ENCODE results near the gene KCNAB3.

KCNAB3 gene

GRCh38 chr17:7940743-7941142 lies 11.1 kb upstream of the KCNAB3 start:
- no peak for DNase-seq (ENCODE audit: low read depth)
- H3K4me3 ChIP-seq (ENCODE audit: low read depth, low read length), result no peak overlapping the region
- no peak for TF ChIP-seq CTCF (IDR thresholded peaks at IDR 0.05; ENCODE audit: low read depth, low read length, missing control alignments)

GRCh38 chr17:7940034-7940433 lies 10.4 kb upstream of the KCNAB3 start:
- no peak for TF ChIP-seq CTCF (IDR thresholded peaks at IDR 0.05; ENCODE audit: low read depth, low read length, missing control alignments)
- no peak for DNase-seq (ENCODE audit: low read depth)
- no peak overlapping the region for H3K4me3 ChIP-seq (ENCODE audit: low read depth, low read length)

- no peak overlapping the region for H3K4me3 ChIP-seq (ENCODE audit: low read depth, low read length)
- no peak for TF ChIP-seq CTCF (IDR thresholded peaks at IDR 0.05; ENCODE audit: low read depth, low read length, missing control alignments)
- no peak for DNase-seq (ENCODE audit: low read depth)
Observed at GRCh38 chr17:7935859-7936258, 6.2 kb upstream of the KCNAB3 start.

- DNase-seq (ENCODE audit: low read depth), result no peak
- peak overlapping the region; percentile 66 for H3K4me3 ChIP-seq (ENCODE audit: low read depth, low read length)
- TF ChIP-seq CTCF (IDR thresholded peaks at IDR 0.05; ENCODE audit: low read depth, low read length, missing control alignments), result peak; percentile 15
Observed at GRCh38 chr17:7932949-7933348, 3.3 kb upstream of the KCNAB3 start.

GRCh38 chr17:7932483-7932891 lies 2.8 kb upstream of the KCNAB3 start:
- DNase-seq (ENCODE audit: low read depth), result no peak
- TF ChIP-seq CTCF (IDR thresholded peaks at IDR 0.05; ENCODE audit: low read depth, low read length, missing control alignments), result no peak

GRCh38 chr17:7931709-7932482 lies 2.2 kb upstream of the KCNAB3 start, which contains the start of the genes CNTROB and TRAPPC1:
Gene CNTROB (plus strand): TSS chr17:7932206. CDS start chr17:7933080, 874 bp downstream.
Gene TRAPPC1 (minus strand): TSS chr17:7931946. CDS start chr17:7931829, 117 bp downstream.
- peak within 1 kb of the TSS; percentile 66 for H3K4me3 ChIP-seq (ENCODE audit: low read depth, low read length)
- no peak for TF ChIP-seq CTCF (IDR thresholded peaks at IDR 0.05; ENCODE audit: low read depth, low read length, missing control alignments)
- peak; percentile 97 for DNase-seq (ENCODE audit: low read depth)

More at GRCh38 chr17:7932483-7932891, 2.8 kb upstream of the KCNAB3 start:
- peak overlapping the region; percentile 66 for H3K4me3 ChIP-seq (ENCODE audit: low read depth, low read length)
